SK-N-SH (cell line): ENCODE measurements around the gene OXSR1. TPM values are rescaled to one million over a fixed set of nuclear protein-coding genes. Genes with fewer than 3 reads are reported as not detected.

Source experiments
- CTCF ChIA-PET: fragments of 300-600, 350-600 bp; formaldehyde crosslinking; extraction: SDS; loops from one replicate; lab custom pipeline; 2021; lab: Yijun Ruan, JAX
- POLR2A ChIA-PET: fragments of 350-600 bp; sonication (Branson Sonifier 250); formaldehyde crosslinking; extraction: SDS; loops from one replicate; lab custom pipeline; 2020; ENCODE audit warnings: antibody characterized with exemption, inconsistent platforms; lab: Yijun Ruan, JAX
- DNase-seq: peaks from one replicate; pipeline ENCODE4 v3.0.0; 2012
- H2AFZ ChIP-seq: fragments of 200-600 bp; sonication (generic); 2 replicates; pipeline ENCODE4 v1.8.1; 2016; ENCODE audit warnings: antibody characterized with exemption, mild to moderate bottlenecking, low read depth
- H3F3A ChIP-seq: fragments of 200-600 bp; sonication (generic); replicated peaks from 2 replicates; pipeline ENCODE3; 2016; ENCODE audit warnings: antibody characterized with exemption, mild to moderate bottlenecking; ENCODE audit not compliant: insufficient read depth
- H3K27ac ChIP-seq, 2 experiments: fragments of 200-500 bp in 1 of 2; fragments of 200-600 bp in 1 of 2; sonication (Bioruptor generic) in 1 of 2; sonication (generic), shearing (Covaris generic) in 1 of 2; 2 replicates each; pipeline versions ENCODE4 v1.5.1 to v1.6.1; 2014 to 2016; ENCODE audit warnings: low read depth in 2 of 2, inconsistent platforms in 1 of 2, low read length in 1 of 2, mild to moderate bottlenecking in 1 of 2, mixed read lengths in 1 of 2
- H3K27me3 ChIP-seq: fragments of 200-600 bp; sonication (generic), shearing (Covaris generic); 2 replicates; pipeline ENCODE4 v1.6.1; 2016; ENCODE audit warnings: mixed run types; ENCODE audit not compliant: insufficient read depth
- H3K36me3 ChIP-seq, 2 experiments: fragments of 200-500 bp in 1 of 2; fragments of 200-600 bp in 1 of 2; sonication (Bioruptor generic) in 1 of 2; sonication (generic) in 1 of 2; replicated peaks in 1 of 2; 2 replicates each; pipeline versions ENCODE3 to v1.5.1; 2014 to 2016; ENCODE audit warnings: low read length in 1 of 2, mild to moderate bottlenecking in 1 of 2; ENCODE audit not compliant: insufficient read depth in 2 of 2, control insufficient read depth in 1 of 2
- H3K4me1 ChIP-seq, 2 experiments: fragments of 200-500 bp in 1 of 2; fragments of 200-600 bp in 1 of 2; sonication (Bioruptor generic) in 1 of 2; sonication (generic), shearing (Covaris generic) in 1 of 2; 2 replicates each; pipeline versions ENCODE4 v1.5.1 to v1.6.1; 2014 to 2016; ENCODE audit warnings: low read depth in 1 of 2, low read length in 1 of 2, mixed run types in 1 of 2; ENCODE audit not compliant: insufficient read depth in 2 of 2, control insufficient read depth in 1 of 2
- H3K4me2 ChIP-seq: fragments of 200-600 bp; sonication (generic), shearing (Covaris generic); 2 replicates; pipeline ENCODE4 v1.6.1; 2017; ENCODE audit warnings: mixed run types
- H3K4me3 ChIP-seq, 2 experiments: fragments of 200-500 bp in 1 of 2; fragments of 200-600 bp in 1 of 2; sonication (Bioruptor generic) in 1 of 2; sonication (generic), shearing (Covaris generic) in 1 of 2; 2 replicates each; pipeline versions ENCODE4 v1.5.1 to v1.8.1; 2014 to 2016; ENCODE audit warnings: low read depth in 2 of 2, inconsistent platforms in 1 of 2, low read length in 1 of 2, mild to moderate bottlenecking in 1 of 2, mixed read lengths in 1 of 2, moderate library complexity in 1 of 2
- H3K79me2 ChIP-seq: fragments of 200-600 bp; sonication (generic); 2 replicates; pipeline ENCODE4 v1.8.1; 2017; ENCODE audit warnings: mild to moderate bottlenecking; ENCODE audit not compliant: insufficient read depth
- H3K9ac ChIP-seq: fragments of 200-600 bp; sonication (generic); 2 replicates; pipeline ENCODE4 v1.6.1; 2017; ENCODE audit warnings: mixed run types
- H3K9me2 ChIP-seq: fragments of 200-600 bp; sonication (generic); 2 replicates; pipeline ENCODE4 v1.6.1; 2017; ENCODE audit warnings: mixed run types
- H3K9me3 ChIP-seq: fragments of 200-600 bp; sonication (generic); 2 replicates; pipeline ENCODE4 v1.6.1; 2017; ENCODE audit warnings: mixed run types, mild to moderate bottlenecking, moderate library complexity
- H4K20me1 ChIP-seq: fragments of 200-600 bp; sonication (generic); 2 replicates; pipeline ENCODE4 v1.6.1; 2017; ENCODE audit warnings: mild to moderate bottlenecking, mixed run types; ENCODE audit not compliant: insufficient read depth
- CTCF ChIP-seq: fragments of 200-600 bp; sonication (generic); IDR thresholded peaks from 2 replicates; pipeline ENCODE4 v1.6.1; 2017; ENCODE audit warnings: antibody characterized with exemption, mild to moderate bottlenecking, moderate library complexity
- ELF1 ChIP-seq: IDR thresholded peaks from 2 replicates; pipeline ENCODE4 v1.4.0; 2012
- EP300 ChIP-seq, 2 experiments: IDR thresholded peaks; 2 replicates each; pipeline versions ENCODE4 v1.4.0 to v1.6.1; 2012; ENCODE audit warnings: borderline replicate concordance in 1 of 2, low read depth in 1 of 2, low read length in 1 of 2
- EZH2phosphoT487 ChIP-seq: fragments of 200-600 bp; sonication (generic); IDR thresholded peaks from 2 replicates; pipeline ENCODE4 v1.6.1; 2017; ENCODE audit warnings: low read depth, mixed run types, mild to moderate bottlenecking, antibody characterized with exemption, moderate library complexity, borderline replicate concordance
- FOSL2 ChIP-seq: IDR thresholded peaks from 2 replicates; pipeline ENCODE4 v1.4.0; 2012; ENCODE audit warnings: low read depth, mild to moderate bottlenecking, moderate library complexity, borderline replicate concordance
- IRF3 ChIP-seq: fragments of 150-350 bp; IDR thresholded peaks from 2 replicates; pipeline ENCODE4 v1.6.1; 2016; ENCODE audit warnings: mild to moderate bottlenecking, low read depth, low read length
- JUND ChIP-seq: IDR thresholded peaks from 2 replicates; pipeline ENCODE4 v1.4.0; 2012
- MEF2A ChIP-seq: IDR thresholded peaks from 2 replicates; pipeline ENCODE4 v1.4.0; 2012; ENCODE audit warnings: low read depth, borderline replicate concordance
- MXI1 ChIP-seq: IDR thresholded peaks from 2 replicates; pipeline ENCODE4 v1.6.1; 2012; ENCODE audit warnings: mild to moderate bottlenecking, low read depth, low read length, improper control_type of control experiment
- NFIC ChIP-seq: IDR thresholded peaks from 2 replicates; pipeline ENCODE4 v1.4.0; 2012; ENCODE audit warnings: borderline replicate concordance
- RAD21 ChIP-seq: IDR thresholded peaks from 2 replicates; pipeline ENCODE4 v1.6.1; 2012; ENCODE audit warnings: mild to moderate bottlenecking, low read length
- RCOR1 ChIP-seq: fragments of 150-350 bp; IDR thresholded peaks from 2 replicates; pipeline ENCODE4 v1.6.1; 2017; ENCODE audit warnings: antibody characterized with exemption, low read length
- RFX5 ChIP-seq: IDR thresholded peaks from 2 replicates; pipeline ENCODE4 v1.6.1; 2012; ENCODE audit warnings: mild to moderate bottlenecking, improper control_type of control experiment, low read length
- RXRA ChIP-seq: IDR thresholded peaks from 2 replicates; pipeline ENCODE4 v1.4.0; 2012; ENCODE audit warnings: low read depth, mild to moderate bottlenecking, borderline replicate concordance
- SMC3 ChIP-seq: IDR thresholded peaks from 2 replicates; pipeline ENCODE4 v1.6.1; 2012; ENCODE audit warnings: low read depth, low read length, improper control_type of control experiment
- TAF1 ChIP-seq: IDR thresholded peaks from 2 replicates; pipeline ENCODE4 v1.6.1; 2012; ENCODE audit warnings: low read depth, mild to moderate bottlenecking, low read length, moderate library complexity, borderline replicate concordance
- TCF12 ChIP-seq: IDR thresholded peaks from 2 replicates; pipeline ENCODE4 v1.4.0; 2012
- YY1 ChIP-seq: IDR thresholded peaks from 2 replicates; pipeline ENCODE4 v1.4.0; 2012; ENCODE audit warnings: low read depth, mild to moderate bottlenecking
- WGBS: methylation state at CpG from one replicate; pipeline ENCODE4 v1.1.6; 2017; ENCODE audit warnings: low lambda C conversion rate; 5-methylcytosine and 5-hydroxymethylcytosine counted together
- polyA plus RNA-seq, 3 experiments: library from polyadenylated mRNA; depleted of rRNA; stranded (reverse); fragments of >200 nt; gene quantifications; 2 replicates each; pipeline ENCODE4 v1.2.3, GENCODE V29; 2012
- TF ChIP-seq, protein P1 (sequence below): IDR thresholded peaks from 2 replicates; pipeline ENCODE4; 2012
- TF ChIP-seq, protein P2 (sequence below): fragments of 150-350 bp; IDR thresholded peaks from 2 replicates; pipeline ENCODE4 v1.6.1; 2017; ENCODE audit warnings: antibody characterized with exemption, low read length, low read depth, borderline replicate concordance

OXSR1 gene
- polyA plus RNA-seq, 1 of the 3 experiments (the other 2 are of a cell fraction), result 22.3 TPM

DNA sequence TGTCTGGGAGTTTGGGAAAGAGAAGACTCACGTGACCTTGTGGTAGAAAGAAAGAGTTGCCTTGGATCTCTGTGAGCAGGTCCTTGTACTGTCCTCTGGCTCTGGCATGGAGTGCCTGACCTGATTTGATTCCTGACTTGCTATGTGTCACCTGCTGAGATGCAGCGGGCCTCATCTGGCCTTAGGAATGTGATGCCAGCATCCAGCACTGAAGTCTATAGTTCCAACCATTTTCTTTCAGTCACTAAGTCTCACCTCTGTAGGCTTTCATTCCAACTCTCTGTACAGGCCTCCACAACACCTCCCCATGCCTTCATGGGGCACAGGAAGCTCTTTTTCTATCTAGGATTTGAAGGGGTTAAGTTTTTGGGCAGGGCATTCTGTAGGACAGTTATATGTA lies 12.1 kb upstream of the OXSR1 start:
- Histone ChIP-seq H3K4me2 (no peak overlapping the region), H3K9me3 (no peaks in the 10 kb centered on the region), H3K79me2 (no peaks in the 10 kb centered on the region), H3K27ac (no peak overlapping the region), H3K4me3 (no peak overlapping the region), H3K27me3 (no peaks in the 10 kb centered on the region), H3K36me3 (no peaks in the 10 kb centered on the region), H3F3A (no peaks in the 10 kb centered on the region), H3K9ac (no peak overlapping the region), H2AFZ (no peak overlapping the region), H3K4me1 (peaks cover 0 to 5% of the 10 kb centered on the region in 2 experiments; a peak in 1 of 4 replicates), H4K20me1 (no peaks in the 10 kb centered on the region), H3K9me2 (no peaks in the 10 kb centered on the region)
- WGBS, result 89% methylated on average over 1 of the region's 2 CpGs
- TF ChIP-seq YY1 (no peak), NFIC (no peak), CTCF (no peak), RCOR1 (no peak), MEF2A (no peak), JUND (no peak), EZH2phosphoT487 (no peak), ELF1 (no peak), RFX5 (no peak), IRF3 (no peak), EP300 (IDR thresholded peaks at IDR 0.05; ENCODE audit: borderline replicate concordance in 1 of 2, low read depth in 1 of 2, low read length in 1 of 2) (no peak), RXRA (no peak)
- POLR2A ChIA-PET, result no interaction called here
- CTCF ChIA-PET, result interaction anchor here (2.9 kb wide), 1 partner anchor 10 kb away, joined by 11 read pairs; no protein-coding TSS in a partner anchor
- DNase-seq, result no peak

DNA sequence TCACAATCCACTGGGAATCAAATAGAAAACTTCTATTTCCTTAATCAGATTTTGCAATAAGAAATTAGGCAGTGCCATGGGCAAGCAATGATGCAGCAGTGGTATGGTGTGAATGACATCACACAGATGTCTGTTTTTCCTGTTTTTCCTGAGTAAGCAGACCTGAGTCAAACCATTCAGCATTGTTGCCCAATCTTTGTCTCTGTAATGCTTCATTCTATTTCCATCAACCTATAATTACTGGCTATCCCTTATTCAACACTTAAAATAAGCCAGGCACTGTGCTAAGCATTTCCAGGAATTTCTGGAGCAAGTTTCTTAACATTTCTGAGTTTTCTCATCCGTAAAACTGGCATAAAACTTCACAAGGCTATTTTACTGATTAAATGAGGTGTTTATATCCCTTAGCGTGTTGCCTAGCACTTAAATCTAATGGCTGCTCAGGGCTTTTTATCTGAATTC lies 11.3 kb upstream of the OXSR1 start:
- Histone ChIP-seq H3K79me2 (no peaks in the 10 kb centered on the region), H3K4me2 (no peak overlapping the region), H3K36me3 (no peaks in the 10 kb centered on the region), H3K9me3 (no peaks in the 10 kb centered on the region), H4K20me1 (no peaks in the 10 kb centered on the region), H2AFZ (no peak overlapping the region), H3F3A (no peaks in the 10 kb centered on the region), H3K9ac (no peak overlapping the region), H3K4me3 (no peak overlapping the region), H3K27me3 (no peaks in the 10 kb centered on the region), H3K27ac (no peak overlapping the region), H3K9me2 (no peaks in the 10 kb centered on the region), H3K4me1 (peaks cover 0 to 5% of the 10 kb centered on the region in 2 experiments; a peak in 1 of 4 replicates)
- POLR2A ChIA-PET, result no interaction called here
- WGBS, result 74% methylated on average over 2 of the region's 2 CpGs
- TF ChIP-seq EP300 (IDR thresholded peaks at IDR 0.05; ENCODE audit: borderline replicate concordance in 1 of 2, low read depth in 1 of 2, low read length in 1 of 2) (no peak), IRF3 (no peak), RAD21 (no peak), TAF1 (no peak), JUND (no peak), TCF12 (no peak), SMC3 (no peak), FOSL2 (no peak), MXI1 (no peak)
- TF ChIP-seq, protein P1, sequence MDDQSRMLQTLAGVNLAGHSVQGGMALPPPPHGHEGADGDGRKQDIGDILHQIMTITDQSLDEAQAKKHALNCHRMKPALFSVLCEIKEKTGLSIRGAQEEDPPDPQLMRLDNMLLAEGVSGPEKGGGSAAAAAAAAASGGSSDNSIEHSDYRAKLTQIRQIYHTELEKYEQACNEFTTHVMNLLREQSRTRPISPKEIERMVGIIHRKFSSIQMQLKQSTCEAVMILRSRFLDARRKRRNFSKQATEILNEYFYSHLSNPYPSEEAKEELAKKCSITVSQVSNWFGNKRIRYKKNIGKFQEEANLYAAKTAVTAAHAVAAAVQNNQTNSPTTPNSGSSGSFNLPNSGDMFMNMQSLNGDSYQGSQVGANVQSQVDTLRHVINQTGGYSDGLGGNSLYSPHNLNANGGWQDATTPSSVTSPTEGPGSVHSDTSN, result no peak
- TF ChIP-seq, protein P2, sequence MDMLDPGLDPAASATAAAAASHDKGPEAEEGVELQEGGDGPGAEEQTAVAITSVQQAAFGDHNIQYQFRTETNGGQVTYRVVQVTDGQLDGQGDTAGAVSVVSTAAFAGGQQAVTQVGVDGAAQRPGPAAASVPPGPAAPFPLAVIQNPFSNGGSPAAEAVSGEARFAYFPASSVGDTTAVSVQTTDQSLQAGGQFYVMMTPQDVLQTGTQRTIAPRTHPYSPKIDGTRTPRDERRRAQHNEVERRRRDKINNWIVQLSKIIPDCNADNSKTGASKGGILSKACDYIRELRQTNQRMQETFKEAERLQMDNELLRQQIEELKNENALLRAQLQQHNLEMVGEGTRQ, result no peak
- CTCF ChIA-PET, result interaction anchor here (2.9 kb wide), 1 partner anchor 9 kb away, joined by 11 read pairs; no protein-coding TSS in a partner anchor
- no peak for DNase-seq
